Common myeloid progenitor, CD34-positive (primary cell): ENCODE measurements around the gene ZNF438.

Source experiments
- CTCF ChIA-PET: fragments of 350-600 bp; sonication (Branson Sonifier 250); formaldehyde crosslinking; loops from one replicate; lab custom pipeline; 2021; ENCODE audit warnings: antibody characterized with exemption; lab: Charles Lee
- POLR2A ChIA-PET: fragments of 350-600 bp; sonication (Branson Sonifier 250); formaldehyde crosslinking; loops from one replicate; lab custom pipeline; 2021; ENCODE audit warnings: antibody characterized with exemption; lab: Charles Lee
- DNase-seq, 3 donors: peaks; one replicate each; pipeline versions ENCODE4 v3.0.0 to v3.0.0-alpha.2; 2013
- H3K27ac ChIP-seq, 2 experiments: 1 replicate in 1 of 2; 2 replicates in 1 of 2; pipeline ENCODE4 v1.7.0; 2013; ENCODE audit warnings: inconsistent platforms in 2 of 2, low read length in 2 of 2, mild to moderate bottlenecking in 2 of 2, low read depth in 1 of 2, moderate library complexity in 1 of 2; ENCODE audit not compliant: severe bottlenecking in 2 of 2, insufficient read depth in 1 of 2, poor library complexity in 1 of 2
- H3K27me3 ChIP-seq, 5 experiments: replicated peaks in 2 of 5; 1 replicate in 3 of 5; 2 replicates in 2 of 5; pipeline versions ENCODE4 v1.6.1 to v1.7.0; 2013; ENCODE audit warnings: low read length in 4 of 5, mild to moderate bottlenecking in 2 of 5, moderate library complexity in 2 of 5, inconsistent platforms in 1 of 5; ENCODE audit not compliant: insufficient read depth in 5 of 5, control insufficient read depth in 4 of 5
- H3K36me3 ChIP-seq, 4 experiments: 1 replicate in 2 of 4; 2 replicates in 2 of 4; pipeline versions ENCODE4 v1.6.1 to v1.7.0; 2013; ENCODE audit warnings: low read length in 3 of 4, control low read depth in 1 of 4, mild to moderate bottlenecking in 1 of 4; ENCODE audit not compliant: control insufficient read depth in 4 of 4, insufficient read depth in 4 of 4
- H3K4me1 ChIP-seq, 4 experiments: 1 replicate in 3 of 4; 2 replicates in 1 of 4; pipeline versions ENCODE4 v1.6.1 to v1.7.1; 2013; ENCODE audit warnings: low read length in 3 of 4, mild to moderate bottlenecking in 3 of 4, control low read depth in 1 of 4, inconsistent platforms in 1 of 4, moderate library complexity in 1 of 4; ENCODE audit not compliant: control insufficient read depth in 4 of 4, insufficient read depth in 4 of 4; ENCODE audit errors: control extremely low read depth in 1 of 4
- H3K4me3 ChIP-seq, 7 experiments: 1 replicate in 4 of 7; 2 replicates in 3 of 7; pipeline versions ENCODE4 v1.5.1 to v1.7.0; 2013; ENCODE audit warnings: mild to moderate bottlenecking in 7 of 7, low read length in 6 of 7, moderate library complexity in 6 of 7, inconsistent platforms in 2 of 7, low read depth in 2 of 7, control low read depth in 1 of 7; ENCODE audit not compliant: insufficient read depth in 4 of 7, control insufficient read depth in 1 of 7; ENCODE audit errors: extremely low read depth in 1 of 7
- H3K9me3 ChIP-seq, 5 experiments: 1 replicate in 4 of 5; 2 replicates in 1 of 5; pipeline versions ENCODE4 v1.6.1 to v1.7.1; 2013; ENCODE audit warnings: low read length in 4 of 5, mild to moderate bottlenecking in 2 of 5, inconsistent platforms in 1 of 5, low read depth in 1 of 5, moderate library complexity in 1 of 5; ENCODE audit not compliant: control insufficient read depth in 4 of 5, insufficient read depth in 2 of 5; ENCODE audit errors: control extremely low read depth in 1 of 5
- WGBS: methylation state at CpG from one replicate; pipeline ENCODE4 v1.1.5; 2013; ENCODE audit not compliant: insufficient coverage; 5-methylcytosine and 5-hydroxymethylcytosine counted together

ZNF438 gene

GRCh38 chr10:30827531-30828120 lies 204.0 kb downstream of the ZNF438 start:
- CTCF ChIA-PET = no interaction called here
- H3K4me3 ChIP-seq = no peak overlapping the region
- POLR2A ChIA-PET = no interaction called here
- H3K27me3 ChIP-seq = no peaks in the 10 kb centered on the region
- H3K9me3 ChIP-seq = no peaks in the 10 kb centered on the region
- peaks cover 0 to 4% (median under 1%) of the 10 kb centered on the region in 4 experiments for H3K4me1 ChIP-seq
- H3K36me3 ChIP-seq = no peaks in the 10 kb centered on the region
- H3K27ac ChIP-seq = no peak overlapping the region
- 95% methylated on average over 4 of the region's 8 CpGs for WGBS
- DNase-seq = no peak

DNA sequence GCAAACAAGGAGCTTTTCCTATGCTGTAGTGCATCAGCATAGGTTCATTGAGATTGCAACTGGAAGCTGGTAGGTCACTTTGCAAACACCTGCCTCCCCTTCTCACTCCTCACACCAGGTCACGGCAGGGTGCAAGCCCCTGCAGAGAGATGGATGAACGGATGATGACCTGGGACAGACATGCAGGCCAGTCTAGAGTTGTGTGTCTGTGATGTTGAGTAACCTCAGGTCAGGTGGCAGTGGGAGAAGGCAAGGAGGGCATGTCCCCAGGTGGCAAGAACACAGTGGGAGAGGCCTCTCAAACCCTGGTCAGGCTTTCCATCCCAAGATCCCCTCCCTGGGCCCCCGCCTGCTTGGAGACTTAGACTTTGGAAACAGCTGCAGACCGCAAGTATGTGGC lies 205.0 kb downstream of the ZNF438 start:
- no peaks in the 10 kb centered on the region for H3K27me3 ChIP-seq
- H3K9me3 ChIP-seq = no peaks in the 10 kb centered on the region
- no peak overlapping the region for H3K4me3 ChIP-seq
- CTCF ChIA-PET = no interaction called here
- peaks cover 0 to 8% (median 5%) of the 10 kb centered on the region in 4 experiments for H3K4me1 ChIP-seq
- POLR2A ChIA-PET = no interaction called here
- no peak for DNase-seq
- WGBS = 100% methylated on average over 1 of the region's 4 CpGs
- H3K36me3 ChIP-seq = no peaks in the 10 kb centered on the region
- no peak overlapping the region for H3K27ac ChIP-seq

- H3K27me3 ChIP-seq = no peaks in the 10 kb centered on the region
- H3K27ac ChIP-seq = no peak overlapping the region
- H3K36me3 ChIP-seq = no peaks in the 10 kb centered on the region
- H3K9me3 ChIP-seq = no peaks in the 10 kb centered on the region
- ChIA-PET CTCF (no interaction called here), POLR2A (no interaction called here)
- no peak overlapping the region for H3K4me3 ChIP-seq
- DNase-seq = no peak
- peaks cover 1 to 18% (median 16%) of the 10 kb centered on the region in 4 experiments for H3K4me1 ChIP-seq
These were observed 206.2 kb downstream of the ZNF438 start for GRCh38 chr10:30825495-30825894.

DNA sequence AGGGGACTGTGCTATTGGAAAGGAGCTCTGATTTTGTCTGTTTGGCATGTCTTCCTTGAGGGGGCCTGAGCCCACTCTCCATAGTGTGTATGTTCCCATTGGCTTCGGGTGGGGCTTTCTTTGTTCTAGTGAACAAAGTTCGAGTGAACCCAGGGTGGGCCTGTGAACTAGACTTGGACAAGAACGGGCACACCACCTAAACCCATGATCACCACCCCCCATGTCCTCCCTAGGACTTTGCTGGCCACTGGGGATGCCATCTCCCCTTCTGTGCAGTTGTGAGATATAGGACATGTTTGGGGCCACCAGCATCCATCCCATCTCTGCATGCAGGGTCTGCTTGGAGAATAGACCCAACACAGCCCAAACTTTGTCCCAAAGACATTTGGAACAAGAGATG lies 206.6 kb downstream of the ZNF438 start:
- H3K4me3 ChIP-seq = no peak overlapping the region
- no peak for DNase-seq
- POLR2A ChIA-PET = no interaction called here
- no peaks in the 10 kb centered on the region for H3K9me3 ChIP-seq
- H3K36me3 ChIP-seq = no peaks in the 10 kb centered on the region
- H3K27ac ChIP-seq = no peak overlapping the region
- no peaks in the 10 kb centered on the region for H3K27me3 ChIP-seq
- 100% methylated on average over 1 of the region's 3 CpGs for WGBS
- peaks cover 6 to 22% (median 19%) of the 10 kb centered on the region in 4 experiments for H3K4me1 ChIP-seq
- CTCF ChIA-PET = no interaction called here

DNA sequence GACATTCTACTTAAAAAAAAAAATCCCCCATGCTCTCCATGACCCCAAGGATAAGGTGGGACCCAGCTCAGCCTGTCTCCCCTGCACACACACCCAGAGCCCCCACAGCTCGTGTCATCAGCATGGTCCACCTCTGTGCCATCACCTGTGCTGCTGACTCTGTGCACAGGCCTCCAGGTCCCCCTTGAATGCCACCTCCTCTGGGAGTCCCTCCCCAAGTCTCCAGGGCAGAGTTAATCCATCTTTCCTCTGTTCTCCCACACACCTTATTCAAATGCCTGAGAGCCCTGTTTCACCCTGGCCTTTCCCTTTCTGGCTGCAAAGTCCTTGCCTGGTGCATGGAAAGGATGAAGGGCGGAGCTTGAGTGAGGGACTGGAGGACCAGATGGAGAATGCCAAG lies 208.0 kb downstream of the ZNF438 start:
- Histone ChIP-seq H3K27ac (no peak overlapping the region), H3K4me1 (peaks cover 6 to 33% (median 23%) of the 10 kb centered on the region in 4 experiments), H3K36me3 (no peaks in the 10 kb centered on the region), H3K4me3 (no peak overlapping the region), H3K9me3 (no peaks in the 10 kb centered on the region), H3K27me3 (peaks cover 0 to 1% (median 0%) of the 10 kb centered on the region in 5 experiments)
- CTCF ChIA-PET = interaction anchor here (1.1 to 1.2 kb wide), 2 partner anchors 11 to 42 kb away, joined by 3 read pairs; no protein-coding TSS in a partner anchor
- POLR2A ChIA-PET = no interaction called here
- DNase-seq = no peak
- 100% methylated on average over 1 of the region's 2 CpGs for WGBS

- H3K4me3 ChIP-seq = no peak overlapping the region
- H3K4me1 ChIP-seq = peaks cover 6 to 37% (median 31%) of the 10 kb centered on the region in 4 experiments
- DNase-seq = no peak
- H3K27me3 ChIP-seq = peaks cover 0 to 2% (median 0%) of the 10 kb centered on the region in 5 experiments
- no peaks in the 10 kb centered on the region for H3K36me3 ChIP-seq
- H3K9me3 ChIP-seq = no peaks in the 10 kb centered on the region
- POLR2A ChIA-PET = no interaction called here
- 100% methylated on average over 7 of the region's 10 CpGs for WGBS
- CTCF ChIA-PET = interaction anchor here (1.1 to 2.2 kb wide), 4 partner anchors 10 to 42 kb away, joined by 3 to 14 read pairs (median 4); no protein-coding TSS in a partner anchor
- H3K27ac ChIP-seq = no peak overlapping the region
These were observed 208.8 kb downstream of the ZNF438 start for GRCh38 chr10:30822693-30823465.
